HG03064 (cell line): ENCODE measurements around the gene PIPOX.

Experiments
- ATAC-seq: cut with Tn5 transposase; IDR thresholded peaks from one replicate; pipeline ENCODE4 v1.9.1; 2021; ENCODE audit warnings: low read depth; ENCODE audit not compliant: unreplicated experiment

The PIPOX gene

DNA sequence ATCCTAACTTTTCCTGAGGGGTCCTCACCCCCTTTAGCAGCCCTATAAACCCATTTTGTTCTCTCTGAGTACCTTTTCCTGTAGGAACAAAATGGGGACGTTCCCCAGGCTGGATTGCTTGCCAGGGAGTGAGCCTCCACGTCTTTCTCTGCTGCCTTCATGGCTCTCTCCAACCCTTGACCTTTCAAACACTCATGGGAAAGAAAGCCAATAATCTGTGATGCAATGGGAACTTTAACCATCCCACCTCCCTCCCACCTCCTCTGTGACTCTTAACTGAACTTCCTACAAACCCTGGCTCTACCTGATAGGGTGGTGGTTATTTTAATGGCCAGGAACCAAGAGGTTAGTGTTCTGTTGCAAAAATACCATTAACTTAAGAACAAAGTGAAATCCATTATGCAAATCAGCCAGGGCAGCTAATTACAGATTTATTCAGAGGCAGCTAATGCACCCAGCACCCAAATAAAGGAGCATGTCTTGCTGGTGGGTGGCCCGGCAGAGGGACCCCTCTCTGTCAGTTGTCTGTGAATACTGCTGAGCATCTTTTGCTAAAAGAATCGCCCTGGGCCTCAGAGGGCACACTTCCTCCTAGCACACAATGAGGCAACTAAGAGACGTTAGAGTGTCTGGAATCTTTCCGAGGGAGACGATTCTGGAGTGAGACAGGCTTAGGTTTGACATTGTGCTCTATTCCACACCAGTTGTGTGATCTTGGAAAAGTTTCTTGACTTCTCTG lies 3.0 kb downstream of the PIPOX start:
- no peak for ATAC-seq

GRCh38 chr17:29046473-29046839 lies 3.5 kb downstream of the PIPOX start:
- ATAC-seq, result no peak

DNA sequence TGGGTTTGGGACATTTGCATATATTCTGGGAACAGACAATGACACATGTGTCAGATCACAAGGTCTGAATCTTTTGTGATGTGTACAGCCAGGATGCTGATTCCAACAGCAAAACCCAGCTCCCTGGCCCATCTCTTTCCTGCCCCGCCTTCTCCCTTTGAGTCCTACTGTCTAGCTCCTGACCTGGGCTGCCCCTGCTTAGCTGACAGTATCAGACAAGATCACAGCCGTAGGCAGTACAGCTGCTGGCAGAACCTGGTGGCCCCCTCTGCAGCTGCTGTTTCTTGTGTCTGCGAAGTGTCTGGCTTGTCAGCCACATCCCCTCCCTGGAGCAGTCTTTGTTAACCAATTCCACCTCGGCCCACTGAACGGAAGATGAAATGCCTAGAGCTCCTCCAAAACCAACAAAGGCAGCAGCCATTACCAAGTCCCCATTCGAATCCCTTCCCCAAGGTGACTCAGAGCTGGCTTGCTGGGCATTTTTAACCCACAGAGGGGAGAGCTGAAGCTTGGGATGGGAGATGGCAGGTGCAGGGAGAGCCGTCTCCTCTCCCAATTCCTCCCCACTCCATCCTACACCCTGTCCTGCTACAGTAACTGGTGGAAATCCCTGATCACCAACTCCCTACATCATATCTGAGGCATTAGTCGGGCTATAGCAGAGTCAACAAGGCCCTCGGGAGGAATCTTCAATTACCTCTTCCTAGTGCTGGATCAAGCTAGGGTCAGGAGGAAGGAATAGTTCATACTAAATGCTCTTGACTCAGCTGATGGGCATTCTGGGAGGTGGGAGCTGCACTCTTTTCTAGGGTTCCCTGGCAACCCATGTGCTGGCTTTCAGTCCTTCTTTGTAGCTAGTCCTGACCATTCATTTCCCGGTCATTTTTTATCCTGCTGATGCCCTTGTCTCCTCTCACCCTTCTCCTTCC lies 5.8 kb downstream of the PIPOX start:
- no peak for ATAC-seq

- ATAC-seq, result no peak
Observed at GRCh38 chr17:29049541-29050145, 6.7 kb downstream of the PIPOX start.

DNA sequence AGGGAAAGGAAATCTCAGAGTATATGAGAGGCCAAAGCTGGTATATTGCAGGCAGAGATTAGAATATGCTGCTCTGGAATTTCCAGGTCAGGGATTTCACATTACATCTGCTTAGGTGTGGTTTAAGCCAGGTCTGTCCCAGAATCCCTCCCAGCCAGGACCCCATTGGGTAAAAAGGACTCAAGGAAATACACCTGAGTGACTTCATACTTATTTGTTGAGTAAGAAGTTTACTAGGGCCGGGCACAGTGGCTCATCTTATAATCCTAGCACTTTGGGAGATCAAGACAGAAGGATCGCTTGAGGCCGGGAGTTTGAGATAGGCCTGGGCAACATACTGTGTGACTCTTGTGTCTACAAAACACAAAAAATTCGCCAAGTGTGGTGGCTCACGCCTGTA lies 7.2 kb downstream of the PIPOX start:
- no peak for ATAC-seq

DNA sequence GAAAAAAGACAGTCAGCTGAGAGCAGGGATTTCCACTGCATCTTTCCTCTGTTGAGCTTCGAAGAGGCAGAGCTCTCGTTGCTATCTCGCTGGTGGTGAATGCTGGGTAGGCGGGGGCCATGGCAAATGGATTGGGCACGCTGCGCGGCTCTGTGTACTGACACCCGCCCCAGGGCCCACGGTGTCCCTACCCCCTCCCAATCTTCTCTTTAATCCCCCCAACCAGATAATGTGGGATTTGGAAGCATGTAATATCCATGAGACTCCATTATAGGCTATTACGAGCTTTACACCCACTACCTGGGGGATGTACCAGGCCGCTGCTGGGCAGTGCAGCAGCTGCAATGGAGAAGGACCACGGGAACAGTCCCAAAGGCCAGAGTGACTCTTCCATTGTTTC lies 8.3 kb downstream of the PIPOX start:
- no peak for ATAC-seq

DNA sequence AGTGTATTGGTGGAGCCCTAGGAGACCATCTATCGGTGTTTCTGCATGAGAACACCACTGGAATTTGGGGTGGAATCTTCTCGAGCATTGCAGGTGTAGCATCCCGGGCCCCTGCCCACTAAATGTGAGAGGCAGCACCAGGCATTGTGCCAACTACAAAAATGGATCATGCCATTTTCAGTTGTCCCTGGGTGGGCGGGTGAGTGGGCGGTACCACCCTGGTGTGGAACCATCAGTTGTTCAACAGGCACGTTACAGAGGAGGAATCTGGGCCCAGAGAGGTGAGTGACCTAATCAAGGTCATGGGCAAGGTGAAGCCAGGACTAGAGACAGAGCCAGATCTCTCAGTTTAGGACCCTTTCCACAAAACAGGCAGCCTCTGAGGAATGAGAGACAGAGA lies 8.8 kb downstream of the PIPOX start:
- no peak for ATAC-seq

DNA sequence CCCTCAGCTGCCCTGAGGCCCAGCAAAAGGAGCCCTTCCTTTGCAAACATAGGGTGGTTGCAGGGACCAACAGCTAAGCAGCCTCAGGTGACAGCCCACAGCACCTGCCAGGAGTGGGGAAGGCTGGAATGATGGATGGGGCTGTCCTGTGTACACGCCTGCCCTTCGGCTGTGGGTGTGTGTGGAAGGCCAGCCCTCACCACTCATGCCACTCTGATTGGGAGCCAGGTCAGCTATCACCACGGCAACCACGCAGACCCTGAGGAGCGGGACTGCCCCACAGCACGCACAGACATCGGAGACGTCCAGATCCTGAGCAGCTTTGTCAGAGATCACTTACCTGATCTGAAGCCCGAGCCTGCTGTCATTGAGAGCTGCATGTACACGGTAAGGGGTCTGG lies 11.9 kb downstream of the PIPOX start:
- ATAC-seq, result no peak

- ATAC-seq, result no peak
Observed at GRCh38 chr17:29057361-29057760, 14.4 kb downstream of the PIPOX start.

DNA sequence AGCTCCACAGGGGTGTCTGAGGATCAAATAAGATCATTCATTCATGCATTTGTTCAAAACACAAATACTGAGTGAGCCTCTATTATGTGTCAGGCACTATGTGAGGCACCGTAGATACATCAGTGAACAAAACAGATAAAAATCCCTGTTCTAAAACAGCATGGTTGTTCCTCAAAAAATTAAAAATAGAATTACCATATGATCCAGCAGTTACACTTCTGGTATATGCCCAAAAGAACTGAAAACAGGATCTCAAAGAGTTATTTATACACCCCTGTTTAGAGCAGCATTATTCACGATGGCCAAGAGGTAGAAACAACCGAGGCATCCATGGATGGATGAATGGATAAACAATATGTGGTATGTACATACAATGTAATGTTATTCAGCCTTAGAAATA lies 15.4 kb downstream of the PIPOX start:
- ATAC-seq, result no peak

GRCh38 chr17:29059281-29059680 lies 16.3 kb downstream of the PIPOX start:
- no peak for ATAC-seq

GRCh38 chr17:29060475-29060874 lies 17.5 kb downstream of the PIPOX start:
- no peak for ATAC-seq

DNA sequence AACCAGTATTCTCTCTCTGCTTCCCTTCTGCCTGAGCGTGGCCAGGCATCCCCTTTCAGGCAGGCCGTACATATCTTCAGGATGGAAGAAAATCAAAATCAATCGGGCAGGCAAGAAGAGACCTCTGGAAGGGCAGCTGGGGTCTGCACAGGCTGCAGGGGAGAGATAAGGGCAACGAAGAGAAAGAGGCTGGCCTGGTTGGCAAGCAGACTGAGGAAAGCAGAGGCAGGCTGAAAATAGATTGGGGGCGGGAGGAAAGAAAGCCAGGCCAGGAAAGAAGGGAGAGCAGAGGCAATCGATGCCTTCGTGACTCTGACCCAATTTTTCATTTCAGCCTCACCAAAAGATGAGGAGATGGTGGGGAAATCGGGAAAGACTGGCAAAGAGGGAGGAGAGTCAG lies 18.1 kb downstream of the PIPOX start:
- ATAC-seq, result no peak

DNA sequence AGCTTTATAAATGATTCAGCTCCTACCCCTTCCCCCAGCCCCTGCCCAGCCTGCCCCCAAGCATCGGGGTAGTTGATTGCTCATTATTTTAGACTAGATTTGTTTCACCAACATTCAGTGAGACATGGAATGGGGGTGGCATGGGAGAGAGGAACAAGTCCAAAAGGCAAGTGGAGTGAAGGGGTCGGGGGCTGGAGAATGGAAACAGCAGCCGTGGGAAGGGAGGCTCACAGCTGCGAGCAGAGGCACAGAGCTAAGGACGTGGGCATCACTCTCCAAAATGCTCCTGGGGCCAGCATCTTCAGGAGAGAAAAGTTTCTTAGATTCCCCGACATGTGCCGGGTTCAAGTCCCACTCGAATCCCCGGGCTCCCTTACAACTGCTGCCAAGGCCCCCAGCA lies 19.3 kb downstream of the PIPOX start:
- no peak for ATAC-seq

DNA sequence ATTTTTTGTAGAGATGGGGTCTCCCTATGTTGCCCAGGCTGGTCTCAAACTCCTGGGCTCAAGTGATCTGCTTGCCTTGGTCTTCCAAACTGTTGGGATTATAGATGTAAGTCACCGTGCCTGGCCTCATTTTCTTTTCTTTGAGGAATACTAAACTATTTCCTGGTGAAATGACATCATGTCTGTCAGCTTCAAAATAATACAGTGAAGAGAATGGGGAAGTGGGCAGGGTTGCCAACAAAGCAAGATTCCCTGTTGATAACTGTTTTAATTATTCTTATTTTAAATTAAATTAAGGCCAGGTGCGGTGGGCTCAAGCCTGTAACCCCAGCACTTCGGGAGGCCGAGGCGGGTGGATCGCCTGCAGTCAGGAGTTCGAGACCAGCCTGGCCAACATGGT lies 21.1 kb downstream of the PIPOX start:
- no peak for ATAC-seq

DNA sequence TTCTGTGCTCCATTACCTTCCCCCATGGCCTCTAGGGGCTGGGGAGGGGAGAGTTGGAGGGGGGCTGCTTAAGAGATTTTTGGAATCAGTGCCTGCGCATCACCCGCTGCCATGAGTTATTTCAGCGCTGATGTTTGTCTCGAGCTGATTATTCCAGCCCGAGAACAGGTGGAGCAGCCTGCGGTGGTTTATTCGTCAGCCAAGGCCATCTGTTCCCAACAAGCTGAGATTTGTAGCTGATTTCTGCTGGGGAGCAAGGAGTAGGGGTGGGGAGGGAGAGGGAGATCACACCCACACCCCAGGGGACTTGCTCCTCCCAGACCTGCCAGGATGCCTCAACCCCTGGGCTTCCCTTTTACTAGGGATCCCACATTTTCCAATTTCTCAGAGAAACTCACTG lies 23.1 kb downstream of the PIPOX start:
- no peak for ATAC-seq

DNA sequence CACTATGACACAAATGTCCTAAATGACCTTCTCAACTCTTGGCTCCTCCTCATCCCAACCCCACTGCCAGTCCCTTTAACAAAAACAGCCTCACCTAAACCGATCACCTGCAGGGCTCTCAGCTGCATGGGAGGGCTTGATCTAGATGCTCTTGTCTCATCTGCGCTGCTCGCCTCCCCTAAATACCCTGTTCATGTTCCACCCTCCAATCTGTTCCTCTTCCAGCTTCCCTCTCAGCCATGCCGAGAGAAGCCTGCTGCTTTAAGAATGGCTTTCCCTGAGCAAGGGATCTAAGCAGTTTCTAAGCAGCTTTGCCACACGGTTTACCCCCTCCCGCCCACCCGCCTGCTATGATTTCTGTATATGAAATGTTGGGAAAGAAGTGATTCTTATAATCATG lies 23.7 kb downstream of the PIPOX start:
- no peak for ATAC-seq

DNA sequence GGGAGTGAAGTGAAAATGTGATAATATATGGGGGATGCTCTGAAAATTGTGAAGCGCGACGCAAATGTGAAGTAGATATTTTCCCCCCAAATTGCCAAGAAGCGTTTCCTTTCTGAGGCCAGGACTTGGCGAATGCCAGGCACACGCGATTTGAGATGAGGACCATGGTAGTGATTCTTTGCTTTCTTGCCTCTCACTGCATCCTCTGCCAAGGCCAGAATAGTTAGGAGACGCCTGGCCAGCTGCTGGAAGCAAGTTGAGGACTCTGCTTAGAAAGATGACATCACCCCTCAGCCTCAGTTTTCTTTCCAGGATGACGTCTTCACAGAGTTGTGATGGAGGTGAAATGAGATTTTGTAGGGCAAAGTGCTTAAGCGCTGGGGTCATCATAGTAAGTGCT lies 25.9 kb downstream of the PIPOX start:
- ATAC-seq, result no peak

GRCh38 chr17:29069526-29070041 lies 26.6 kb downstream of the PIPOX start:
- no peak for ATAC-seq

GRCh38 chr17:29070308-29070707 lies 27.4 kb downstream of the PIPOX start:
- ATAC-seq, result no peak

DNA sequence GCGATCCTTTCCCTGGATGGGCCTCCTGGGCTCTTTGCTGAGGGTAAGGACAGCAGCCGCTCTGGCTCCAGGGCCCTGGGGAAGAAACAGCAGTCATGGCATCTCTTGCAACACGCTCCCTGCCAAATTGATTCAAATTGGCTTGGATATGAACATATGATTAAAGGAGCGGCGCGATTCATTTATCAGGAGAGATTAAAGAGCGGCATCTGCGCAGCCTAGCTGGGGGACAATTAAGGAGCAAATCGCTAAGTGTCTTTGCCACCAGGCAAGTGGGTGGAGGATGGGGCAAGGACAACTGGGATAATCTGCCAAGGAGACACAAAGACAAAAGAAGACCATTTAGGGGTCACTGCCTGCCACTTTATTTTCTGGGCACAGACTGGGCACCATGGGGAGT lies 27.8 kb downstream of the PIPOX start:
- no peak for ATAC-seq
